ENCODE results near the gene COPS7B.
"Not testable (repeated sequence)": the region's sequence is repeated elsewhere in the genome, so short reads cannot be mapped to it uniquely, and the experiment has no call there.

DNA sequence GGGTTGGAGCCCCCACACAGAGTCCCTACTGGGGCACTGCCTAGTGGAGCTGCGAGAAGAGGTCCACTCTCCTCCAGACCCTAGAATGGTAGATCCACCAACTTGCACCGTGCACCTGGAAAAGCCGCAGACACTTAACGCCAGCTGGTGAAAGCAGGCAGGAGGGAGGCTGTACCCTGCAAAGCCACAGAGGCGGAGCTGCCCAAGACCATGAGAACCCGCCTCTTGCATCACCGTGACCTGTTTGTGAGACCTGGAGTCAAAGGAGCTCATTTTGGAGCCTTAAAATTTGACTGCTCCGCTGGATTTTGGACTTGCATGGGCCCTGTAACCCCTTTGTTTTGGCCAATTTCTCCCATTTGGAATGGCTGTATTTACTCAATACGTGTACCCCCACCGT lies 37.2 kb upstream of the COPS7B start:
- TF ChIP-seq, protein P1, sequence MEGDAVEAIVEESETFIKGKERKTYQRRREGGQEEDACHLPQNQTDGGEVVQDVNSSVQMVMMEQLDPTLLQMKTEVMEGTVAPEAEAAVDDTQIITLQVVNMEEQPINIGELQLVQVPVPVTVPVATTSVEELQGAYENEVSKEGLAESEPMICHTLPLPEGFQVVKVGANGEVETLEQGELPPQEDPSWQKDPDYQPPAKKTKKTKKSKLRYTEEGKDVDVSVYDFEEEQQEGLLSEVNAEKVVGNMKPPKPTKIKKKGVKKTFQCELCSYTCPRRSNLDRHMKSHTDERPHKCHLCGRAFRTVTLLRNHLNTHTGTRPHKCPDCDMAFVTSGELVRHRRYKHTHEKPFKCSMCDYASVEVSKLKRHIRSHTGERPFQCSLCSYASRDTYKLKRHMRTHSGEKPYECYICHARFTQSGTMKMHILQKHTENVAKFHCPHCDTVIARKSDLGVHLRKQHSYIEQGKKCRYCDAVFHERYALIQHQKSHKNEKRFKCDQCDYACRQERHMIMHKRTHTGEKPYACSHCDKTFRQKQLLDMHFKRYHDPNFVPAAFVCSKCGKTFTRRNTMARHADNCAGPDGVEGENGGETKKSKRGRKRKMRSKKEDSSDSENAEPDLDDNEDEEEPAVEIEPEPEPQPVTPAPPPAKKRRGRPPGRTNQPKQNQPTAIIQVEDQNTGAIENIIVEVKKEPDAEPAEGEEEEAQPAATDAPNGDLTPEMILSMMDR (IDR thresholded peaks at IDR 0.05), result not testable (repeated sequence)
- TF ChIP-seq POLR2A (IDR thresholded peaks at IDR 0.05), result not testable (repeated sequence)
